Erythroblast (primary cell): ENCODE results near the gene SNRPA.

Experiments
- DNase-seq, 2 experiments: peaks; one replicate each; lab custom pipeline; 2025; lab: John Stamatoyannopoulos, UW
- GATA1 ChIP-seq: IDR thresholded peaks from 2 replicates; pipeline ENCODE4 v1.6.1; 2011; ENCODE audit warnings: low read depth, mild to moderate bottlenecking, control low read depth, low read length, moderate library complexity
- POLR2A ChIP-seq: IDR thresholded peaks from 2 replicates; pipeline ENCODE4 v1.6.1; 2011; ENCODE audit warnings: mild to moderate bottlenecking, low read length

SNRPA gene

DNA sequence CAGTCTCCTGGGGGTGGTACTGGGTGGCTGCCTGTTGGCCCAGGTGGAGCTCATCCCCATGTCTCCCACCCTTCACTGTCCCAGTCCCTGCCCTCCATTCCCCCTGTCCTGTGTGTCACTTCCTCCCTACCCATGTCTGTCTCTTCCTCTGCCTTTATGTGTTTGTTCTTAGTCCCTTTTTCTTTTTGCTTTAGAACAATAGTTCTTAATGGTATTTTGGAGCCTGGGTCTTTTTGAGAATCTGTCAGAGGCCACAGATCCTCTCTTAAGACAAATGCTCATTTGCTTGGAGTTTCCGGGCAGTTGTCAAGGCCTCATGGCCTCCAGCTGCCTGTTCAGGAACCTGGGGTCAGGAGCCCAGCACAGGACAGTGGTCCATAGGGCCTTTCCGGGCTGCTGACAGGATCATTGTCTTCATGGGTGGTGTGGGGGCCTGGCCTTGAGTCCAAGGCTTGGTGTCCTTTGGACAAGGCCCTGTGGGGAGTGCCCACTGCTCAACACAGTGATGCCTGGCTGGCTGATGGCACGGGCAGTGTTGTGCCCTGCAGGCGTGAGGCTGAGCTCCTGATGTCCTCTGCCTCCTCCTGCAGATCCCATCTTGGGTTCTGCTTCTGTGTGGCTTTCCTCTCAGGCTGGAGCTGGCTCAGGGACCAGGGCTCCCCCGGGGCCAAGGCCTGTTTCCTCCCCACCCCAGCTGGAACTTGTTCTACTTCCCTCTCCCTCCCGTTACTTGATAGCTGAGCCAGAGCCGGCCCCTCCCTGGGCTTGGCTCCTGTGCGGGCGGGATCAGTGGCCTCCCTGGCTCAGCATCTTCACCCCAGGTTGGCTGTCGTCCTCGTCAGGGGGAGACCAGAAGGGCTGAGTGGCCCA lies 51.5 kb downstream of the SNRPA start:
- TF ChIP-seq POLR2A: no peak
- no peak for TF ChIP-seq GATA1
- peak; percentile 37 to 64 for DNase-seq

DNA sequence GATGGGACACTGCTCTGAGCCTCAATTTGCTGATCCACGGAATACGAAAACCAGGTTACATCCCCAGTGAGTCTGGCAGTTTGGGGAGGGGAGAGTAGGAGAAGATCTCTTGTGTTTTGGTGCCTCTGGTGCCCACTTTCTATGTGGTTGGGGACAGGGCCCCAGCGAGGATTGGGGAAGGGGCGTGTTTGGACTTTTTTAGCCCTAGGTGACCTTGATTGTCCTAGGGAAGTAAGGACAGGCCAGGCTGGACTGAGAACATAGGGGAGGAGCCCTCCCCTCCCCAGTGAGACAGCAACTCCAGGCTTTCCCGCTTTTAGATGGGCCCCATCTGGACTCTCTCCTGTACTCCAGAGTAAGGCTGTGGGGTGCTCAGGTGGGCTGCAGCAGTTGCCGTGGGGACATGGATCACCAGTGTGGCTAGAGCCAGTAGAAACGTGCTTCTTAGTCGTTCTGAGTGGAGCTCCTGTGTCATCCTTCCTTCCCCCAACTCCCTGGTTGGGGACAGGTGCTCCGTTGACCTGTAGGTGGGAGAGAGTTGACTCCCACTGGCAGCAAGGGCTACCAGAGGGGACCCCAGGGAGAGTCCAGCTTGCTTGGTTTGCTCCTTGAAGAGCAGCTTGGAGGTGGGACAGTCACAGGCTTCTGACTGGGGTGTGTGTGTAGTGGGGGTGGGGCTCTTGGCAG lies 52.3 kb downstream of the SNRPA start:
- no peak for DNase-seq
- TF ChIP-seq GATA1 (no peak), POLR2A (no peak)

DNA sequence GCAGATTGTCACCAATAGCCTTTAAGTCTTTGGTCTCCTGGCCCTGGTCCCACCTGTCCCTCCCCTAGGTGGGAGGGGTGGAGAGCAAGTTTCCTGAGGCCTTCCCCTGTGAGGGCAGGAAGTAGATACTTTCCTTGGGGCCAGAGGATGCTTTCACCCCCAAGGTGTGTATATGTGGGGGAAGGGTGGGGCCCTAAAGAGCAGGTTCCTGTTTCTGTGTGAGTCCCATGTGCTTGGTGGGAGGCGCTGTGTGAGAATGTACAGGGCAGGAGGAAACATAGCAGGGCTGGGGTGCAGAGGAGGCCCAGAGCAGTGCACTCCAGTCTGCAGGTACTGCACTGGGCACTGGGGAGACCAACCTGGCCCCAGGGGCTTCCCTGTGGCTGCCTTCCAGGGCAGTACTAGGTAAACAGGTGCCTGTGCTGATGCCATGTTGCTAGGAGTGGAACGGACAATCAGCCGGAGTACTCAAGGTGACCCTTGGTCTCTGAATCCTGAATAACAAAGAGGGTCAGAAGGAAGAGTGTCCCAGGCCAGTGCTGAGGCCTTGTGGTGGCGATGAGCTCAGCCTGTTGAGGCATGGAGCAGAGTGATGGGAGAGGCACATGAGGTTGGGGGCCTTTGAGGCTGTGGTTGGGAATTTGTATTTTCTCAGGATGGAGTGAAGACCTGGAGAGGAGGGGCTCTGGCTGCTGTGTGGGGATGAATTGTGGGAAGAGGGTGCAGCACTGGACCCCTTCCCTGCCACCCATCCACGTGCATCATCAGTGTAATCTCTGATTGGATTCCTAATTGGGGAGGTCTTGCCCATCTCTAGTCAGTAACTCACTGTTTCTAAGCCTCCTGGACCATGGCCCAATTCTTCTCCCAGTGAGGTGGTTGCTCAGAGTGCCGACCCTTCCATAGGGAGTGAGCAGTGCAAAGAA lies 53.1 kb downstream of the SNRPA start:
- TF ChIP-seq GATA1 (no peak), POLR2A (no peak)
- peak; percentile 57 to 71 for DNase-seq

DNA sequence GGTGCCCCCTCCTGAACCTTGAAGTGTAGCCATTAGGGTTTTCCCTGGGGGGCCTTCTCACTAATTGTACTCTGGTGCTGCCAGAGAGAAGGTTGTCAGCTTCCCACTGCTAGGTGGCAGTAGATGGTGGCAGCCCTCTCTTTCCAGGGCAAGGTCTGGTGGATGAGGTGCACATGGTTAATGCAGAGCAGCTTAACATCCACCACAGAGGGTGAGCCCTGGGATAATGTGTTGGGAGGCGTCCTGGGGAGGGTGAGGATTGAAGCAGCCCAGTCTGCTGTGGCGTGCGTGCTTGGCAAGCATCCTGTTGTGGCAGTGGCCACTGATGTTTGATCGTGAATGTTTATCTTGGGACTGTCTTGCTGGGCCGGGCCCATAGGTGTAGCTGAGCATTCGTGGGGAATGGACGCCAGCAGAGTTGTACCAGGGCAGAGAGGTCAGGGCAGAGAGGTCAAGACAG lies 53.8 kb downstream of the SNRPA start:
- no peak for DNase-seq
- TF ChIP-seq POLR2A: no peak
- TF ChIP-seq GATA1: no peak

DNA sequence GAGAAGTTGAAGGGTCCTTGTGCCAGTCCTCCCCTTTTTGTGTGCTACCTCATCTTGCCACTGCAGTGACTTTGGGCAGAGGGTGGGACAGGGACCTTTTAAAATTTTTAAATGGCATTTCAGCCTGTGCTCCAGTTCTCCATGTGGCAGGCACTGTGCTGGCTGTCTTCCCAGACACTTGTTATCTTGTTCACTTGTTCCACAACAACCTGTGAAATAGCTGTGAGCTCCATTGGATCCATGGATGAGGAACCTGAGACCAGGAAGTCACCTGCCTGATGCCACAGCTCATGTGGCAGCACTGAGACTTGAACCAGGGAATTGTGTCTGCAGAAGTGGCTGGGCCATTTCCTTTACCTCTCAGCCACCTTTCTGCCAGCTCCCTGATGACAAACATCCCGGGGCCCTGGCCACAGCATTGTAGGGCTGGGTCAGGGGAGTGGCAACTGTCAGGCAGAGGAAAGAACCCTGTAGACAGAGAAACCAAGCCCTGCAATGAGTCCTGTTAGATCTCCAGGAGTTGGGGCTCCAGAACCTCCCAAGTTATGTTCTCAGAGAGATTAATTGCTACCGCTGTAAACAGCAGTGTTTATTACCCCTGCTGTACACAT lies 54.4 kb downstream of the SNRPA start:
- DNase-seq: no peak
- no peak for TF ChIP-seq POLR2A
- TF ChIP-seq GATA1: no peak

DNA sequence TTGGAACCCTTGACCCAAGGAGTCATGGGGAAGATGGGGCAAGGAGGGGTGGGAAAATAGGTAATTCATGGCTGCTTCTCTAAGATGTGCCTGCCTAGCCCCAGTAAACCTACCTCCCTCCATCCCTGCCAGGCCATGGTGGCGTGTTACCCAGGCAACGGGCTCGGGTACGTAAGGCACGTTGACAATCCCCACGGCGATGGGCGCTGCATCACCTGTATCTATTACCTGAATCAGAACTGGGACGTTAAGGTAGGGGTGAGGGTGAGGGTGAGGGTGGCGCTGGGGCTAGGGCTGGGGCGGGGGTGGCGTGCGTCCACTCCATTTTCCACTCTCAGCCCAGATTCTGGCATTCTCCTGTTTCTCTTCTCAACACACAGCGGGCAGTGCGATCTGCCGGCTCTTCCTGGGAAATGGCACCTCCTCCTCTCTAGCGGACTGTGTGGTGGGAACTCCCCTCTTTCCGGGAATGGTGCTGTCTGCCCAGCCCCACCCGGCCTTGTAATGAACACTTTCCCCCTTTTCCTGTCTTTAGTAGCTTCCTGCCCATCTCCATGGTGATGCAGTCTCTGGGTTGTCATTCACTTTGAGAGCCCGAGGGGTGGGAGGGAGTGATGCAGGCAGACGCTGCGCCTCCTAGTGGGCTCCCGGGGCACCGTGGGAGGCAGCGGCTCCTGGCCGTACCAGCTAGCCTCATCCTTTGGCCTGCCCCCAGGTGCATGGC lies 55.6 kb downstream of the SNRPA start:
- DNase-seq: peak; percentile 76 to 80
- no peak for TF ChIP-seq GATA1
- no peak for TF ChIP-seq POLR2A

DNA sequence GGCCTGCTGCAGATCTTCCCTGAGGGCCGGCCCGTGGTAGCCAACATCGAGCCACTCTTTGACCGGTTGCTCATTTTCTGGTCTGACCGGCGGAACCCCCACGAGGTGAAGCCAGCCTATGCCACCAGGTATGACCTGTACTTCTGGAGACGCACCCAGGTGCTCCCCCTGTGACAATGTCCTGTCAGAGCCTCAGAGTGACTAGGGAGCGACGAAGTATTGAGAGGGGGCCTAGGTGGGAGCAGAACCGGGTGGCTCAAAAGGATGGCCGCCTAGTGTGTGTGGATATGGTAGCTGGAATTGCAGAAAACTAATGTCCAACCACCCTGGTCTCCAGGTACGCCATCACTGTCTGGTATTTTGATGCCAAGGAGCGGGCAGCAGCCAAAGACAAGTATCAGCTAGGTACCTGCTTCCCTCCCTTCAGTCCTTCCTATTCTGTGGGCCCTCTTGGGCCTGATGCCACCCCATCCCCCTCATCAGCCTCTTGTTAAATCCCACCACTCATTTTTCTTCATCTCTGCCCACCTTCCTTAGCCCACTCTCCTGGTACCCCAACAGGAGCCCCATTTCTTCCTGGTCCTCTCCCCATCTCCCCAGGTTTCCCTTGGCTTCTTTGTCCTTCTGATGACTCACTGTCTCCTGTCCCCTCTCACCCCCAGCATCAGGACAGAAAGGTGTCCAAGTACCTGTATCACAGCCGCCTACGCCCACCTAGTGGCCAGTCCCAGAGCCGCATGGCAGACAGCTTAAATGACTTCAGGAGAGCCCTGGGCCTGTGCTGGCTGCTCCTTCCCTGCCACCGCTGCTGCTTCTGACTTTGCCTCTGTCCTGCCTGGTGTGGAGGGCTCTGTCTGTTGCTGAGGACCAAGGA lies 56.4 kb downstream of the SNRPA start:
- DNase-seq: no peak

DNA sequence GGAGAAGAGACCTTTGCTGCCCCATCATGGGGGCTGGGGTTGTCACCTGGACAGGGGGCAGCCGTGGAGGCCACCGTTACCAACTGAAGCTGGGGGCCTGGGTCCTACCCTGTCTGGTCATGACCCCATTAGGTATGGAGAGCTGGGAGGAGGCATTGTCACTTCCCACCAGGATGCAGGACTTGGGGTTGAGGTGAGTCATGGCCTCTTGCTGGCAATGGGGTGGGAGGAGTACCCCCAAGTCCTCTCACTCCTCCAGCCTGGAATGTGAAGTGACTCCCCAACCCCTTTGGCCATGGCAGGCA lies 57.0 kb downstream of the SNRPA start:
- TF ChIP-seq POLR2A (peak; percentile 8), GATA1 (no peak)
- no peak for DNase-seq

More for the DNA sequence above, 56.4 kb downstream of the SNRPA start:
- no peak for TF ChIP-seq GATA1
- no peak for TF ChIP-seq POLR2A

DNA sequence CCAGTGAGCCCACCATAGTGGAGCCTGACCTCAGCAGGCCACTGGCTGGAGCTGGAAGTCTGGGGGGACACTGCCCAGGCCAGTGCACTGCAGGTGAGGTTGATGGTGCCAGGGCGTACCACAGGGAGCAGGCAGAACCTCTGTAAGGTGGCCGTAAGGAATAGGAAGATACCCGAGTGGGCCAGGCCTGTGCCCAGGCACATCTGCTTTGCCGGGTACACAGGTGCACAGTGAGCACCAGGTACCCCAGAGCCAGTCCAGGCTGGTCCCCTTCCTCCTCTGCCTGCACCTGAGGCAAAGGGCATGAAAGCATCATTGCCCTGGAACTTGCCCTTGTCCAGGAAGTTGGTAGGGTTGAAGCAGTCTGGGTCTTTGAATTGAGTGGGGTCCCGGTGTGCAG lies 57.5 kb downstream of the SNRPA start:
- no peak for TF ChIP-seq POLR2A
- TF ChIP-seq GATA1: no peak
- no peak for DNase-seq

DNA sequence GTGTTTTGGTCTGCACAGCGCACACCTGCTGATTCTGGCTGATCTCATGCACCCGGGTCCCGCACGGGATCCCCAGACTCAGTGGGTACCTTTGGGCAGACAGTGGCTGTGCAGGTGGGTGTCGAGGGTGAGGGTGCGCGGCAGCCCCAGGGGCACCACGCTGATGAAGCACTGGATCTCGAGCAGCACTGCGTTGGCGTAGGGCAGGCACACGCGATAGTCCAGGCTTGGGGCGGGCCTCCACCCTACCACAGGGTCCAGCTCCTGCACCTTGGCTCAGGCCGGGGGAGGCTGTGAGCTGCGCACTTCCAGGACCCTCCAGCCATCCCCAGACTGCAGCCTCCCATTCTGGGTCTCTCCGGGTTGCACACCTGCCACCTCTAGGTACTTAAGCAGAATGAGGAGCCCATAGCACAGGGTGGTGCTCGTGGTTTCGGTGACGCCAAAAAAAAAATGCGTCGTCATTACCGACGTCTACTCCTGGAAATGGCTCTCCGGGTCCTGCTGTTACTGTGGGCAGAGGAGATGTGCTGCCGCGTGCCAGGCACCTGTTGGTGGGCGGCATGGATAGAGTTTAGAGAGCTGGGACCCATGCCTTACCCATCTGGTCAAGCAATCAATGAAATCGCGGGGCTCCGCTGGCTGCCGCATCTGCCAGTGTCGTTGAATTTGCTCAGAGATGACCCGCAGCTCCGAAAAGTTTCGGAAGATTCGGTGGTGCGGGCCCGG lies 58.5 kb downstream of the SNRPA start:
- no peak for DNase-seq
- TF ChIP-seq GATA1: no peak
- TF ChIP-seq POLR2A: no peak

DNA sequence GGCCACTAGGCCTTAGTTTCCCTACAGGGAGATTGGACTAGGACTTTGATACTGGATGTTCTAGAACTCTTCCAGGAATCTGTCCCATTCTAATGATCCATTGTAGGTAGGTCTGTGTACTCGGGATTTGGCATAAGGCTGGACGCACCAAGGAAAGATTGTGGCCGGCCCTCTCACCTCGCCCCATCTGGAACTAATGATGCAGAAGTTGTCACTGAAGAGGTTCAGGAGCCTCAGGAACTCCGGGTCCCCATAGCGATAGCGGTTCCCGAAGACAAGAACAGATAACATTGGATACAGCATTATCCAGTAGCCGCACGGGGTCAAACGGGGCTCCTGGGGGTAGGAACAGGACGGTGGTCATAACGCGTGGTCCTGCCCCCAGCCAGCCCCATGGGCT lies 59.2 kb downstream of the SNRPA start:
- TF ChIP-seq GATA1: no peak
- no peak for DNase-seq
